ENCODE data around the gene MS4A18. TPM values are rescaled to one million over a fixed set of nuclear protein-coding genes. Genes with fewer than 3 reads are reported as not detected.

MS4A18 gene
- total and polyA plus RNA-seq, 2 experiments from 2014 or later: not detected

DNA sequence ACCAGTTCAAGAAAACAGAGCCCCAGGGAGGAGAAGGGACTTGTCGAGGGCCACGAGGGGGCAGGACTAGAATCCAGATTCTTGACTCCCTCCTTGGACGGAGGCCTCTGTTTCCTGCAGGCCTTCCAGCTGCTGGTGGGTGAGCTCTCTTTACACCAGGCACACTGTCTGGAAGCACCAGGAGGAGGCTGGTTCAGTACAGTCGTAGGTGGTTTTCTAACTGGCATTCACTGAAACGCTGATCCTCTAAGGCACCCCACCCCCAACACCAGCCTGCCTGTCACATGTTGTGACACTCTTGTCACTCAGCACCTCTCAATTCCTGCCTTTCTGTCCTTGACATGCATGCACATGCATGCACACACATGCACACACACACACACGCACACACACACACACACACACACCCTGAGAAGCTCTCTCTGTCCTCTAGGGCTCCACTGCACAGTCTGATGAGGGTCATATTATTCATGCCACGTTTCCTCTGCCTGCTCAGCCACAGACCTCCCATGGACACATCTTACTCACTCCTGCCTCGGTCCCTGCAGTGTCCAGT is 61.4 kb downstream of the MS4A18 start:
- H4K20me1 ChIP-seq (ENCODE audit: insufficient read depth): no peaks in the 10 kb centered on the region
- no peaks in the 10 kb centered on the region for H3K9me2 ChIP-seq (ENCODE audit: insufficient read depth)
- H3K36me3 ChIP-seq (ENCODE audit: low read depth): no peaks in the 10 kb centered on the region
- in situ Hi-C loops (cut with MboI): no loop called here
- 5 to 8% methylated on average over 8 of the region's 8 CpGs for WGBS, 2 experiments (ENCODE audit: low coverage in 1 of 2, low lambda C conversion rate in 2 of 2, missing lambda C conversion rate in 2 of 2)
- no peak overlapping the region for H3K9ac ChIP-seq
- DNase-seq: peak; percentile 78
- H3K4me2 ChIP-seq (ENCODE audit: unreplicated experiment): no peak overlapping the region
- H3F3A ChIP-seq (ENCODE audit: insufficient read depth): no peaks in the 10 kb centered on the region
- H3K4me1 ChIP-seq (ENCODE audit: insufficient read depth): peaks cover 12% of the 10 kb centered on the region; the same call in 1 of the 2 replicates
- TF ChIP-seq EZH2phosphoT487 (IDR thresholded peaks at IDR 0.05; ENCODE audit: insufficient read depth, low read depth): no peak
- TF ChIP-seq EZH2 (IDR thresholded peaks at IDR 0.05; ENCODE audit: insufficient read depth, poor library complexity, severe bottlenecking): no peak
- no peak overlapping the region for H3K27ac ChIP-seq
- no peak overlapping the region for H3K4me3 ChIP-seq
- H3K9me3 ChIP-seq (ENCODE audit: low read depth): no peaks in the 10 kb centered on the region
- peaks cover 14% of the 10 kb centered on the region for H3K27me3 ChIP-seq (replicated peaks; ENCODE audit: insufficient read depth)
- H2AFZ ChIP-seq: no peak overlapping the region
- no peaks in the 10 kb centered on the region for H3K79me2 ChIP-seq (ENCODE audit: insufficient read depth)

DNA sequence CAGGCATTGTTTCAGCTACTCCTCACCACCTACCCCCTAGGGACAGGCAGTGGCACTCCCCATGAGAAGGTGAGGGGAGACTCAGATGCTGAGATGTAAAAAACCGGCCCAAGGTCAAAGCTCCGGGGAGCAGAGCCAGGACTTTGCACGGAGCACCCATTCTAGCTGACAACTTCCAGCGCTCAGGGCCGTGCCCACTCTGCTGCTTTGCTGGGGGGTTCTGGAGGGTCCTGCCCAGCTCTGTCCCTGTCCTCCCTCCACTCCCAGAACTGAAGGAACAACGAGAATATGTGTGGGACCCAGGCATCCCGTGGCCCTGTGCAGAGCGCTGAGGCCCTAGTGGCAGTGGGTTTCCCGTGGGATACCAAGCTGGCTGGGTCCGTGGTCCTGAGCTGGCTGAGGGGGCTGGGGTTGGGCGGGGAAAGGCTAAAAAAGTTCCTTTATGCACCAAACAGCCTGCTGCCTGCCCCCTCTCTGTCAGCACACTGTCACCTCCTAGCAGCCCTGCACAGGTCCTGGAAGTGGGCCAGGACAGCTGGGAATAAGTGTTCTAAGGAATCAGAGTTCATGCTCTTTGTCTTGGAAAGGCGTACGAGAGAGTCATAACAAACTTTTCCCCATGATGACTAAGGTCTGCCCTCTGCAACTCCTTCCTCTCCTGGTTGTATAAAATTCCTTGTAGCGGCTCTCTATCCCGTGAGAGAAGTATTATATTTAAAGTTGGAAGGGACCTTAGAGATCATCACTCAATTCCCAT is 62.5 kb downstream of the MS4A18 start:
- no peaks in the 10 kb centered on the region for H3K36me3 ChIP-seq (ENCODE audit: low read depth)
- H3K4me2 ChIP-seq (ENCODE audit: unreplicated experiment): peak overlapping the region; percentile 13
- in situ Hi-C loops (cut with MboI): no loop called here
- no peaks in the 10 kb centered on the region for H3K79me2 ChIP-seq (ENCODE audit: insufficient read depth)
- peak; percentile 82 for DNase-seq
- peaks cover 18% of the 10 kb centered on the region for H3K27me3 ChIP-seq (replicated peaks; ENCODE audit: insufficient read depth)
- no peaks in the 10 kb centered on the region for H3K9me2 ChIP-seq (ENCODE audit: insufficient read depth)
- WGBS, 2 experiments (ENCODE audit: low coverage in 1 of 2, low lambda C conversion rate in 2 of 2, missing lambda C conversion rate in 2 of 2): 27% methylated on average over 15 of the region's 15 CpGs
- no peak overlapping the region for H3K27ac ChIP-seq
- H3K4me1 ChIP-seq (ENCODE audit: insufficient read depth): peaks cover 12% of the 10 kb centered on the region; the same call in 1 of the 2 replicates
- no peaks in the 10 kb centered on the region for H3F3A ChIP-seq (ENCODE audit: insufficient read depth)
- no peak overlapping the region for H3K9ac ChIP-seq
- no peaks in the 10 kb centered on the region for H4K20me1 ChIP-seq (ENCODE audit: insufficient read depth)
- TF ChIP-seq EZH2 (IDR thresholded peaks at IDR 0.05; ENCODE audit: insufficient read depth, poor library complexity, severe bottlenecking) (no peak), EZH2phosphoT487 (IDR thresholded peaks at IDR 0.05; ENCODE audit: insufficient read depth, low read depth) (no peak)
- H3K4me3 ChIP-seq: no peak overlapping the region
- H2AFZ ChIP-seq: no peak overlapping the region
- no peaks in the 10 kb centered on the region for H3K9me3 ChIP-seq (ENCODE audit: low read depth)

DNA sequence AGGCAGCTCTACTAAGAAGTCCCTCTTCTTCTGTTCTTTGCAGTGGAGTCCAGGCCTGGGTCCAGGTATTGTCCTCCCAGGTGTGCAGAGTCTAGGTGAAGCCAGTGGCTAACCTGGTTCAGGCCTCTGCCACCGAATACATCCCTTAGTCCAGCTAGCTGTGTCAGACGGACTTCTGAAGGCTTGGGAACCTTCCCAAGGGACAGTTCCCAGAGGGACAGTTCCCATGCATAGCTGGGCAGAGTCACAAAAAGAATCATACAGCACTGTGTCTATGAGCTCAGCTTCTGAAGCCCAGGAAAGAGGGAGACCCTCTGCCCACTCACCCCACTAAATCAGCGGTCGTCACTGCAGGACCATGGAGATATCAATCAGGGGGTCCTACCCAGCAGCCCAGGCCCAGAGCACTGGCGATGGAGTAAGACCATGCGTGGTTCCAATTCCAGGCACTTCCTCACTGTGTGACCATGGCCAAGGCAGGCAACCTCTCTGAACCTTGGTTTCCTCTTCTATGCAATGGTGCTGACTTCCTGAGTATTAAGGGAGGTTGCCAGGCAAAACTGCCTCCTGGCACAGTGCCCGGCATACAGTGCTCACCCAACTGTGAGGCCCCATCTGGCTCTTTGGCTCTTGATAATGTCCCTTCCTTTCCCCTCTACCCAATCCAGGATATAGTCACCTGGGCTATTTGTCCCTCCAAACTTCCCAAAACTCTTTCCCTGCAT is 64.0 kb downstream of the MS4A18 start:
- Histone ChIP-seq H3K79me2 (ENCODE audit: insufficient read depth) (no peaks in the 10 kb centered on the region), H3K9me2 (ENCODE audit: insufficient read depth) (no peaks in the 10 kb centered on the region), H3K27me3 (replicated peaks; ENCODE audit: insufficient read depth) (peaks cover 22% of the 10 kb centered on the region), H3K9me3 (ENCODE audit: low read depth) (no peaks in the 10 kb centered on the region), H4K20me1 (ENCODE audit: insufficient read depth) (no peaks in the 10 kb centered on the region), H2AFZ (no peak overlapping the region), H3K9ac (no peak overlapping the region), H3K4me3 (no peak overlapping the region), H3K4me1 (ENCODE audit: insufficient read depth) (peaks cover 12% of the 10 kb centered on the region; the same call in 1 of the 2 replicates), H3F3A (ENCODE audit: insufficient read depth) (no peaks in the 10 kb centered on the region), H3K4me2 (ENCODE audit: unreplicated experiment) (no peak overlapping the region), H3K27ac (no peak overlapping the region), H3K36me3 (ENCODE audit: low read depth) (no peaks in the 10 kb centered on the region)
- TF ChIP-seq EZH2 (IDR thresholded peaks at IDR 0.05; ENCODE audit: insufficient read depth, poor library complexity, severe bottlenecking) (no peak), EZH2phosphoT487 (IDR thresholded peaks at IDR 0.05; ENCODE audit: insufficient read depth, low read depth) (no peak)
- no peak for DNase-seq
- 81 to 87% methylated on average over 7 of the region's 7 CpGs for WGBS, 2 experiments (ENCODE audit: low coverage in 1 of 2, low lambda C conversion rate in 2 of 2, missing lambda C conversion rate in 2 of 2)
- in situ Hi-C loops (cut with MboI): no loop called here

DNA sequence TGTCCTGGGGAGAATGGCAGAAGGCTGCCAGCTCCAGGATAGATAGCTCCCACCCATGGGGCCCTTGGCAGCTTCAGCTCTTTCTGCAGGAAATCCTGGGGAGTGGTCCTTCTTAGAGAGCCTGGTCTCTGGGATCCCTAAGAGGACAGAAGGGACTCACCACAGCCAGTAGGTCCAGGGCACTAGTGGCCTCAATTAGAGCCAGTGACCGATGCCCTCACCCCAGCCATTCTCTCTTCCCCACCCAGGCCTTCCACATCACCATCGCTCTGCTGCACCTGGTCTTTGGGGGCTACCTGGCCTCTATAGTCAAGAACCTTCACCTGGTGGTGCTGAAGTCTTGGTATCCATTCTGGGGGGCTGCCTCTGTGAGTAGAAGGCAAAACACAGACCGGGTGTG is 66.2 kb downstream of the MS4A18 start:
- H3K27me3 ChIP-seq (replicated peaks; ENCODE audit: insufficient read depth): peaks cover 23% of the 10 kb centered on the region
- H3K4me1 ChIP-seq (ENCODE audit: insufficient read depth): peaks cover 12% of the 10 kb centered on the region; the same call in 1 of the 2 replicates
- no peak overlapping the region for H3K27ac ChIP-seq
- in situ Hi-C loops (cut with MboI): no loop called here
- no peak for DNase-seq
- H3K9me3 ChIP-seq (ENCODE audit: low read depth): no peaks in the 10 kb centered on the region
- TF ChIP-seq EZH2phosphoT487 (IDR thresholded peaks at IDR 0.05; ENCODE audit: insufficient read depth, low read depth) (no peak), EZH2 (IDR thresholded peaks at IDR 0.05; ENCODE audit: insufficient read depth, poor library complexity, severe bottlenecking) (no peak)
- H3K4me2 ChIP-seq (ENCODE audit: unreplicated experiment): no peak overlapping the region
- no peaks in the 10 kb centered on the region for H4K20me1 ChIP-seq (ENCODE audit: insufficient read depth)
- H3K79me2 ChIP-seq (ENCODE audit: insufficient read depth): no peaks in the 10 kb centered on the region
- H3K36me3 ChIP-seq (ENCODE audit: low read depth): no peaks in the 10 kb centered on the region
- no peaks in the 10 kb centered on the region for H3K9me2 ChIP-seq (ENCODE audit: insufficient read depth)
- no peak overlapping the region for H3K9ac ChIP-seq
- no peak overlapping the region for H3K4me3 ChIP-seq
- H3F3A ChIP-seq (ENCODE audit: insufficient read depth): no peaks in the 10 kb centered on the region
- WGBS, 2 experiments (ENCODE audit: low coverage in 1 of 2, low lambda C conversion rate in 2 of 2, missing lambda C conversion rate in 2 of 2): 62 to 63% methylated on average over 3 of the region's 3 CpGs
- no peak overlapping the region for H2AFZ ChIP-seq
